H1 (cell line): ENCODE results near the gene ADARB2. TPM values are rescaled to one million over a fixed set of nuclear protein-coding genes. Genes with fewer than 3 reads are reported as not detected.

Source experiments
- BCL11A ChIP-seq, 2 experiments: IDR thresholded peaks; one replicate each; pipeline ENCODE4 v1.6.1; 2011; ENCODE audit warnings: low read depth in 2 of 2, low read length in 2 of 2, mild to moderate bottlenecking in 2 of 2
- BRCA1 ChIP-seq: IDR thresholded peaks from 2 replicates; pipeline ENCODE4 v1.6.1; 2012; ENCODE audit warnings: low read depth, low read length, improper control_type of control experiment
- CBX5 ChIP-seq: fragments of 300-800, 300-1000 bp; sonication (generic); IDR thresholded peaks from 2 replicates; pipeline ENCODE4 v1.7.1; 2016; ENCODE audit warnings: antibody characterized with exemption, low read length, low read depth
- CBX8 ChIP-seq: fragments of 300-800, 300-1000 bp; sonication (generic); IDR thresholded peaks from 2 replicates; pipeline ENCODE4 v1.7.1; 2016; ENCODE audit warnings: low read depth, low read length, borderline replicate concordance
- CHD2 ChIP-seq: IDR thresholded peaks from 2 replicates; pipeline ENCODE4 v1.6.1; 2012; ENCODE audit warnings: low read length, improper control_type of control experiment
- CREB1 ChIP-seq: IDR thresholded peaks from 2 replicates; pipeline ENCODE4 v1.6.1; 2012; ENCODE audit warnings: inconsistent platforms
- EGR1 ChIP-seq: IDR thresholded peaks from 2 replicates; pipeline ENCODE4 v1.6.1; 2011; ENCODE audit warnings: low read depth, low read length, borderline replicate concordance
- EP300 ChIP-seq, 2 experiments: IDR thresholded peaks; 1 replicate in 1 of 2; 2 replicates in 1 of 2; pipeline ENCODE4 v1.6.1; 2011 to 2012; ENCODE audit warnings: low read depth in 2 of 2, low read length in 2 of 2, mild to moderate bottlenecking in 2 of 2, borderline replicate concordance in 1 of 2, inconsistent platforms in 1 of 2, moderate library complexity in 1 of 2
- EZH2 ChIP-seq: fragments of 200-600 bp; sonication (generic); IDR thresholded peaks from 2 replicates; pipeline ENCODE4 v1.7.1; 2012; ENCODE audit warnings: low read depth, mild to moderate bottlenecking, moderate library complexity, low read length, inconsistent platforms; ENCODE audit not compliant: severe bottlenecking
- GABPA ChIP-seq: IDR thresholded peaks from 2 replicates; pipeline ENCODE4 v1.6.1; 2011; ENCODE audit warnings: mild to moderate bottlenecking, low read length, moderate library complexity, borderline replicate concordance; ENCODE audit not compliant: insufficient read depth
- NANOG ChIP-seq: IDR thresholded peaks from 2 replicates; pipeline ENCODE4 v1.6.1; 2011; ENCODE audit warnings: low read length, low read depth, mild to moderate bottlenecking, inconsistent platforms; ENCODE audit not compliant: insufficient read depth, poor library complexity, severe bottlenecking
- PHF8 ChIP-seq: fragments of 200-600 bp; sonication (generic); conservative IDR thresholded peaks from 2 replicates; pipeline ENCODE4 v1.7.1; 2012; ENCODE audit warnings: low read depth, mild to moderate bottlenecking, inconsistent platforms, low read length, moderate library complexity
- POLR2AphosphoS5 ChIP-seq: IDR thresholded peaks from 2 replicates; pipeline ENCODE4 v1.6.1; 2011; ENCODE audit warnings: low read depth, low read length
- RAD21 ChIP-seq, 2 experiments: IDR thresholded peaks in 1 of 2; conservative IDR thresholded peaks in 1 of 2; 2 replicates each; pipeline ENCODE4 v1.6.1; 2011; ENCODE audit warnings: low read depth in 2 of 2, low read length in 2 of 2, improper control_type of control experiment in 1 of 2, inconsistent platforms in 1 of 2, mild to moderate bottlenecking in 1 of 2, moderate library complexity in 1 of 2
- RBBP5 ChIP-seq: IDR thresholded peaks from 2 replicates; pipeline ENCODE4 v1.7.1; 2012; ENCODE audit warnings: low read depth, mild to moderate bottlenecking, inconsistent platforms, low read length, moderate library complexity, borderline replicate concordance
- RFX5 ChIP-seq: IDR thresholded peaks from 2 replicates; pipeline ENCODE4 v1.6.1; 2011; ENCODE audit warnings: low read depth, low read length, improper control_type of control experiment, borderline replicate concordance
- RNF2 ChIP-seq: fragments of 200-900, 300-1000 bp; sonication (generic); IDR thresholded peaks from 2 replicates; pipeline ENCODE4 v1.7.1; 2016; ENCODE audit warnings: borderline replicate concordance, low read depth, mild to moderate bottlenecking, antibody characterized with exemption, low read length; ENCODE audit not compliant: poor library complexity, severe bottlenecking; ENCODE audit errors: missing control alignments
- SIN3A ChIP-seq, 2 experiments: IDR thresholded peaks in 1 of 2; conservative IDR thresholded peaks in 1 of 2; 2 replicates each; pipeline ENCODE4 v1.6.1; 2011 to 2012; ENCODE audit warnings: low read length in 2 of 2, improper control_type of control experiment in 1 of 2, low read depth in 1 of 2, mild to moderate bottlenecking in 1 of 2
- SUZ12 ChIP-seq: fragments of 200-600 bp; sonication (generic); IDR thresholded peaks from 2 replicates; pipeline ENCODE4 v1.6.1; 2012; ENCODE audit warnings: mild to moderate bottlenecking, inconsistent platforms, low read length, moderate library complexity, mixed read lengths
- TAF7 ChIP-seq: optimal IDR thresholded peaks from 2 replicates; pipeline ENCODE3; 2011; ENCODE audit warnings: low read depth, mild to moderate bottlenecking, inconsistent platforms, low read length, moderate library complexity, borderline replicate concordance
- YY1 ChIP-seq: IDR thresholded peaks from 2 replicates; pipeline ENCODE4 v1.6.1; 2011; ENCODE audit warnings: low read depth, mild to moderate bottlenecking, low read length
- polyA plus RNA-seq, 7 experiments: library from polyadenylated mRNA; depleted of rRNA in 3 of 7; stranded (reverse) in 5 of 7; unstranded in 2 of 7; fragments of >200 nt in 5 of 7; fragments of 200-250 nt in 2 of 7; gene quantifications; 1 replicate in 5 of 7; 2 replicates in 1 of 7; 4 replicates in 1 of 7; pipeline versions ENCODE4 v1.2.1 to v1.2.3, GENCODE V29; 2011 to 2013; ENCODE audit warnings: missing spikeins in 2 of 7, mixed read lengths in 2 of 7
- total RNA-seq: library from RNA; stranded (reverse); fragmentation: NEBNext Ultra II Directional; extraction: Animal tissue kit (Norgen Biotek cat#: 25700); gene quantifications from 2 replicates; pipeline ENCODE4 v1.2.1, GENCODE V29; 2021
- TF ChIP-seq, protein P1 (sequence below): IDR thresholded peaks from 2 replicates; pipeline ENCODE4 v1.6.1; 2012; ENCODE audit warnings: inconsistent platforms

The ADARB2 gene
- total and polyA plus RNA-seq, 2 of the 8 experiments (the other 6 are each of a cell fraction or from before 2014, with no cell fraction given) = 2.2 to 2.8 TPM

DNA sequence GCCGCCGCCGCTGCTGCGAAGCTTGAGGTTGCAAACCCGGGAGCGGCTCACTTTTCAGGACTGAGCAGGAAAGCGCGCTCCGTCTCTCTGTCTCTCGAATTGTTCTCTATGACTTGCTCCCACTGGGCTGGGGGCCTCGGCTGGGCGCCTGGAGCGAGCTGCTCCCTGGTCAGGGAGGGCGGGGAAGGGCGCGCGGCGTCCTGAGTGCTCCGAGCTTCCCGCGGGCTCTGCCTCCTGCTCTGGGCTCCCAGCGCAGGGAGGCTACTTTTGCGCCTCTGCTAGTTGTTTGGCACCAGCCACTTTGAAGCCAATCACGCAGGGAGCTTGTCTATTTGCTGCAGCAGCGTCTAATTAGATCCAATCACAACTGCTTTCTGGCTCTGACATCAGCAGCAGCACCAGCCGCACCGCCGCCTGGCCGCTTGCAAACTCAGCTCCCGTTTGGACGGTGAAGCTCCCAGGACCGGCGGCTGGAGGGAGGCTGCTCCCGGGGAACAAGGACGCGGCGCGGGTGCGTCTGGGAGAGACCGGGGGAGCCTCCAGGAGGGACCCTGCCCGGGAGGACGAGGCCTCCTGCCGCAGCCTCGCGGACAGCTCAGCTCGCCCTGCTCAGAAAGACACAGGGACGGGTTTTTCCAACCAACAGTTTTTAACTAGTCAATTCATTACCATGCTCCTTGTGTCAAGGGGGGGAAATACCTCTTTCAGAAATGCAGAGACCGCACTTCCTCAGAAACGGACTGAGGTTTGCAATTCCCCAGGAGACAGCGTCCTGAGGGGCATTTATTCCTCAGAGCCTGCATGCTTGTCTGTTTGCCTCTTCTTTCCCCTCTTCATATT is at the start of gene ADARB2 (continued):
- TF ChIP-seq BCL11A (IDR thresholded peaks at IDR 0.05; ENCODE audit: low read depth in 2 of 2, low read length in 2 of 2) (no peak), CBX8 (no peak), CBX5 (no peak), EP300 (IDR thresholded peaks at IDR 0.05; ENCODE audit: borderline replicate concordance in 1 of 2, low read depth in 2 of 2, low read length in 2 of 2) (no peak), CREB1 (peak; percentile 55), YY1 (no peak), EGR1 (no peak), RBBP5 (no peak; the same call in 1 of the 2 replicates), EZH2 (no peak), NANOG (no peak), RAD21 (IDR thresholded peaks at IDR 0.05 in 1 of 2, conservative IDR thresholded peaks at IDR 0.05 in 1 of 2; ENCODE audit: low read depth in 2 of 2, low read length in 2 of 2) (peak in 1 of 2 experiments; percentile 4; a peak in 1 of 4 replicates), CHD2 (no peak), SUZ12 (peak; percentile 13; the same call in 1 of the 2 replicates), SIN3A (conservative IDR thresholded peaks at IDR 0.05 in 1 of 2, IDR thresholded peaks at IDR 0.05 in 1 of 2; ENCODE audit: low read depth in 1 of 2, low read length in 2 of 2) (0 out of 4 replicates have a peak, but pooled peaks of 1 of the 2 experiments have one; percentile 53), PHF8 (0 out of 2 replicates have a peak, but pooled peaks have one; percentile 42), RFX5 (no peak), GABPA (no peak), BRCA1 (no peak), POLR2AphosphoS5 (no peak), RNF2 (peak; percentile 35), TAF7 (peak; percentile 52)
- TF ChIP-seq, protein P1, sequence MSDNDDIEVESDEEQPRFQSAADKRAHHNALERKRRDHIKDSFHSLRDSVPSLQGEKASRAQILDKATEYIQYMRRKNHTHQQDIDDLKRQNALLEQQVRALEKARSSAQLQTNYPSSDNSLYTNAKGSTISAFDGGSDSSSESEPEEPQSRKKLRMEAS = peak; percentile 94
